Stimulated activated CD8-positive, alpha-beta memory T cell treated with anti-CD3 and anti-CD28 coated beads, Interleukin-4, amount 100 ng/mL, for 48 hours (primary cell): ENCODE results near the gene DOCK11.

ENCODE experiments used
- DNase-seq: peaks from one replicate; pipeline ENCODE4 v3.0.0-alpha.2; 2020

DOCK11 gene

DNA sequence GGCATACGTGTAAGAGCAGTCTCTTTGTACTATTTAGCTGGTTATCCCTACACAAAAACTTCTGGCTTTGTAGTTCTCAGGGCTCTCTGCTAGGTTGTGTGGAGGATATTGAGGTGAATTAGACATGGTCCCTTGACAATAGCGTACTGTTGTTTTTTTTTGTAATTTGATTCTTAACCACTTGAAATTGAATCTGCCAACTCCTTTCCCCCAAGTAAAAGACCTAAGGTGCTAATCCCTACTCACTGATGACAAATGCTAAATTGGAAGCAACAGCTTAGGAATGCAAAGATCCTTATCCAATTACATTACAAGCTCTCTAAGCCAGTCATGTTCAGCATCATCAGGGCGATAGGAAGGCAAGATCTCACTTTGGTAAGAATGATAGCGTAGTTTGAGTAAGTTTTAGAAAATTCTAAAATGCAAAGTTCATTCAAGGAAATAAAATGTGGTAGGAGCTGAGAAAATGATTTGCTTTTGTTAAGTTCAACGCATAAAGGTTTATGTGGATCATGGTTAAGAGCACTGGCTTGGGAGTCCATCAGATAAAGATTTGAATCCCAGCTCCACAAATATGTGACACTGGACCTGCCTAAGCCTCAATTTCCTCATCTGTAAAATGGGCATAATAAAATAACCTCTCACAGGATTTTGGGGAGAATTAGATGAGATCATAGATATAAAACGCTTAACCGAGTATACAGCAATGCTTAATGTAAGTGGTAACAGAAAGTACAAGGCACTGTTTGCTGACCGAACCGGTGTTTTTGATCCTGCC lies 39.3 kb downstream of the DOCK11 start:
- no peak for DNase-seq

DNA sequence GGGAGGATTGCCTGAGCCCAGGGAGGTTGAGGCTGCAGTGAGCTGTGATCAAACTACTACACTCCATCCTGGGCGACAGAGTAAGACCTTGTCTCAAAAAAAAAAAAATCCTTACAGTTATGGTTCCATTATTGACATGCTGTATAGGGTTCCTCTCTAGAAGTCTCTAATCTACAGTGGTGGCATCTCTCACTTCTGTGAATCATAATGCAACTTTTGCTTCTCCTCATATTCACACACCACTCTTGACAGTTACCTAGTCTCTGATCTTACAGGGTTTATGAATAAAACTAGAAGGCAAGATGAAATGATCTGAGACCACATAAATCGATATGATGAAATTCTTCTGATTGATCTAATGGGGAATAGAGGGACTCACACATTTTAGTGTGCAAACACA lies 40.6 kb downstream of the DOCK11 start:
- no peak for DNase-seq

DNA sequence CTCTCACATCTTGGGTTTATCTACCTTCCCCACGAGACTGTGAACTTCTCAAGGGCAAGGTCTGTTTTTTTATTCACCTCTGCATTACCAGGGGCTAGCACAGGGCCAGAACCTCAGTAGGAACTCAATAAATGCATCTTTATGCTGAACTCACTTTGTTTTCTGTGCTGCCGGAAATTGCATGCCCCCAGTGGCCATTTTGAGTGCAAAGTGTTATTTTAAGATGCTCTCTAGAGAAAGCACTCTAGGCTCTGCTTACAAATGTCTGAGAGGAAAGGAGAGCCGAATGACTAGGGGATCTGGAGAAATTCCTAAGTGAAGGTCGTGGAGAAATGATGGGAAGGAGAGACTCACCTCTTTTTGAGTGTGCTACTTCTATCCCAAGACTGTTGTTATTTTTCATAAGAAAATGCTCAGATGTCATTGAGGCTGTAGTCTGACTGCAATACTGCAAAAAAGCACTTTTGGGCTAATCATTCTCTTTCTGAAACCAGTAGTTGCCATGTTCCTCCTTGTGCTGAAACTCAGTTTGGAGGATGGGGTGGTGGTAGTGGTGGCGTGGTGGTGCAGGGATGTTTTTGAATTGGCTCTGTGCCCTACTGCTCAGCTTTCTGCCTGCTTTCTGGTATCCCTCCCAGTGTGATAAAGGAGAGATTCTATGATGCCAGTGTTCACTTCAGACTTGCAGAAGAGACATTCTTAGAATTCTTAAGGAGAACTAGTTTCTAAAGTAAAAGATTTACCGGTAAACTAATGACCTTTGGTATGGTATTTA lies 41.3 kb downstream of the DOCK11 start:
- peak; percentile 33 for DNase-seq

DNA sequence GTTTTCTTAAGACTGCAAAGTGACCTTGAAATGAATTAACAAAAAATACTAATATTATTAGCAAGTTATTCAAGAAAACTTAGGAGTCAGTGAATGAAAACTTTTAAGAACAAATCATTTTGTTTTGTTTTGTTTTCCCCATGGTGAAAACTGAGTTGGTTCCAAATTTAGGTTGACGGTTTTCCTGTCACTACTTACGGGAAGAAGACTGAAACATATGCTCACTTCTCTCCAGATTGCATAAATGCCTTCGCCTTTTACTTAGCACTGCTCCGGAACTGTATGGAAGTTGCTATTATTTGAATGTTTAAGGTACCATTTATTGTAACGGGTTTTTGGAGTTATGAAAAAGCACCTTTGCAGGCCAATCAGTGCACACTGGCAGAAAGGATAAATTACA lies 42.8 kb downstream of the DOCK11 start:
- no peak for DNase-seq

DNA sequence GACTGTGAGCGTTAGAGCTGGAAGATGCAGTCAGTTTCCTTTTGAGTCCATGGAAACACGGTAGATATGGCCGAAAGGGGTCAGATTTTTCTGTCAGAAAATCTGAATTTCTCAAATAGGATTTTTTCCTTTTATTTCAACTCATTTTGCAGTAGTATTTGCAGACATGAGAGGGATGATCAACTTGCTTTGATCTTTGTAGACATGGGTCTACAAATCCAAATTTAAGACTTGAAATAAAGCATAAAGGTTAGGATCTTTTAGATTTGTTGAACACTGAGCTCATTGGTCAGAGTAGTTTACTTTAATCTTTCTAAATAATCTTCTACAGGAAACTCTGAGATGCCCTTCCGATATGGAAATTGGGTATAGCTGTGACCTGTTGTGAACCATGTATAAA lies 44.7 kb downstream of the DOCK11 start:
- DNase-seq = no peak

DNA sequence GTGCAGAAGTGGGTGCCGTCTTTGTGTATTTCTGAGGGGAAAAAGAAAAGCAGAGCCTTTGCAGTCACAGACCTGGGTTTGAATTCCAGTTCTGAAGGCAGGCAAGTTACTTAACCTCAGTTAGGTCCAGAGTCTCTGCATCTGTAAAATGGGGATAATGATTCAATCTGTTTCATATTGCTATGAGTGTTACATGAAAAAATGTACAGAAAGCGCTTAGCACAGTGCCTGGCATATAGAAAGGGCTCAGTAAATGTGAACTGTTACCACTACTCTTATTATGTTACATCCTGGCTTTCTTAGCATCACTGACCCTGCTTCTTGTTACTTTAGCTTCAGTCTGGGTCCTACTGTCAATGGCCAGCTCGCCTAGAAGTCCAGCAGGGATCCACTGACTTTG lies 45.9 kb downstream of the DOCK11 start:
- DNase-seq = no peak

DNA sequence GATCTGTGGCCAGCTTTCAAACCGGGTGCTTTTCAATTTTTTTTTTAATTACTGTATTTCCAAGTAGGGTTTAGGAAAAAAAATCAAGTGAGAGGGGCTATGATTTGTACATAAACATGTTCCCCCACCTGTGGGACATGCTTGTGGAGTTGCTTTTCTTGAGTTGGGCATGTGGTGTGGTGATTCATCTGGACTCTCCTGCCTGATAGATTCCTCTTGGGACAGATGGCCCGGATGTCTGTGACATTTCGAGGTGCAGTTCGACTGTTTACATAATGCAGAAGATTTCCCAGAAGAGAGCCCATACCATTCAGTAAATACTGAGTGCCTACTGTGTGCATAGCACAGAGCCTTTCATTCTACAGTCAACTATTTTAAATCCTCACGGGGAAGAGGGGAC lies 49.9 kb downstream of the DOCK11 start:
- DNase-seq = no peak

DNA sequence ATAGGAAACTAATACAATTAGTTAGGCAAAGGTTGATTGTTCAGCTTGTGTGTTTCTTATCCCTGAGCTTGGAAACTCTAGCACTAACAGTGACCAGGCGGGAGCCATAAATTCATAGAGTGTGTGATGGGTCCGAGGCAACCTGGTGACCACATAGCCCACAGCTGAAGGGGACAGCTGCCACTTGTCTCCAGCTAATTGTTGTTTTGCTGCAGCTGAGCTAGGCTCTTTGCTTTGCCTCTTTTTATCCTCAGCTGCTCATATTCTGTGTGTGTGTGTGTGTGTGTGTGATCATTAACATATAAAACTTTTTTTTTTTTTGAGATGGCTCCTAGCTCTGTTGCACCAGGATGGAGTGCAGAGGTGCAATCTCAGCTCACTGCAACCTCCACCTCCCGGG lies 53.2 kb downstream of the DOCK11 start:
- DNase-seq = no peak

DNA sequence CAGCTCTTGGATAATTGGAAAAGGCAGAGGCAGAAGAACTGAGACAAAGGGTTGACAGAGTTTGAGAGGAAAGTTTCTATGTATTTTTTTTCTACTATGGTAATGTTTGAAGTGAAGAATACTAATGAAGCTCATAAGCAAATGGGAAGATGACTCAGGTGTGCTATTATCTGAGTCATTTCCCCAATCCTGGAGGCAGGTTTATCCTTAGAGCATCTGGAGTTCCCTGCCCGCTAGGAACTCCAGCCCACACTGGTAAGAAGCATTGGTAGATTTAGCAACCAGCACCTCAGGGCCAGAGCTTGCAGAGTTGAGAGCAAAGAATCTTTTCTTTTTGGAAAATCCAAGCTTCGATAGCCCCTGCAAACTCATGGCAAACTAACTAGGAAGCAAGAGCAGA lies 55.2 kb downstream of the DOCK11 start:
- no peak for DNase-seq

DNA sequence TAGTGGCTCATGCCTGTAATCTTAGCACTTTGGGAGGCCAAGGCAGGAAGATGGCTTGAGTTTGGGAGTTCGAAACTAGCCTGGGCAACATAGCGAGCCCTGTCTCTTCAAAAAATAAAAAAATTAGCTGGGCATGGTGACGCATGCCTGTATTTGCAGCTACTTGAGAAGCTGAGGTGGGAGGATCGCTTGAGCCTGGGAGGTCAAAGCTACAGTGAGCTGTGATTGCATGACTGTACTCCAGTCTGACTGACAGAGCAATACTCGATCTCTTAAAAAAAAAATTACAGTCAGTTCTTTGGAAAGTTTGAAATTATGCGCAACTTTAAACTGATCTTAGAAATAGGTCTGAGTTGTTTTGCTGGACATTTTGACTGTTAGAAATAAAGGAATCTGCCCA lies 55.8 kb downstream of the DOCK11 start:
- no peak for DNase-seq

DNA sequence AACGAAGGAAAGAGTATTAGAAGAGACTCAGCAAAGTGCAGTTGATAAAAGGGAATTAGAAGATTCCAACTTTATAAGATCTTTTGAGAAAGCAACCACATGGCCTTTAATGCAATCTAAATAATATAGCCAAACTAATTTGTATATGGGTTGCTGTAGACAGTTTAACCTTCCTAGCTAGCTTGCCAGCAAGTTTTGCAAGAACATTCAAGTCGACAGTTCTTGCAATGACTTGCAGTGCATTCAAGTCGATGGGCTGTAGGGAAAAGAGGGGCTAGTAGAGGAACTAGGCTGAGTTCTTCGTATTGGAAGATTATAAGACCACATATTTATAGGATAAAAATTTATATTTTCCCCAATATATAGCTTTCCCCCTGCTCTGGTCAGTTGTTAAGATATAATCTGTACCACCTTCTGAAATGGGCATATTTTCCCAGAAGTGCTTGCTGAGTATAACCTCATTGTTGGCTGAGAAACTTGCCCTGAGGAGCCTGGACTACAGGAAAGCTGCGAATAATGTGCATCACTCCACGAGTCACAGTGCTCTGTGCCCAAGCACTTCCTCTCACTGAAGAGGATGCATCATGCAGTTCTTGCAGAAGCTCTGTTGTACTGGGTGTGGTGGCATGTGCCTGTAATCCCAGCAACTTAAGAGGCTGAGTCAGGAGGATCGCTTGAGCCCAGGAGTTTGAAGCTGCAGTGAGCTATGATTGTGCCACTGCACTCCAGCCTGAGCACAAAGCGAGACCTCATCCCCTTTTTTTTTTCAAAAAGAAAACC lies 56.7 kb downstream of the DOCK11 start:
- DNase-seq = no peak

DNA sequence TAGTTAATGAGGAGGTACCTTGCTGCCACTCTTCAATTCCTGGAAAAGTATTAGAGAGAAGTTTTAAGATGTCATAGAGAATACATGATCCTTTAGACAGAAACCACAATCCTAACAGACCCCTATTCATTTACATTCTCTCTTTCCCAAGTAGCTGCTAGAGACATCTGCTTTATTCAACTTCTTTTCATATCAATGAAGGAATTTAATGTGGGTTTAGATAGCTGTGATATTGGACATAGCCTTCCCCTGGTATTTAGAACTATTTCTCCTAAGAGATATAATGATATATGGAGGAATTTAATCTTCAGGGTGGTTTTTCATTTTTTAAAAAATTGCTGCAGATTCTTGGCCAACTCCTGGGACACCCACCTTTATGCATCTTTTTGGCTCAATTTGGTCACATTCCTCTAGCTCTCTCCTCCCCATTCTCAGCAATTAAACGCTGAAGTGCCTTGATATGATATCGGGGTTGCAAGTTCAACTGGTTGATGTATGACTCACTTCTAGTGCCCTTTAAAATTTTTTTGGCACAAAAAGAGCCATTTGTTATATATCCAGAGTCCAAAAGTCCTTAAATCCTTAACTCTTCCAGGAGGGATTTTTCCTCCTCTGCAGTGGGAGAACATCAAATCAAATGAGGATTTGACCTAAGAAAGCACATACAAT lies 57.6 kb downstream of the DOCK11 start:
- DNase-seq = no peak

DNA sequence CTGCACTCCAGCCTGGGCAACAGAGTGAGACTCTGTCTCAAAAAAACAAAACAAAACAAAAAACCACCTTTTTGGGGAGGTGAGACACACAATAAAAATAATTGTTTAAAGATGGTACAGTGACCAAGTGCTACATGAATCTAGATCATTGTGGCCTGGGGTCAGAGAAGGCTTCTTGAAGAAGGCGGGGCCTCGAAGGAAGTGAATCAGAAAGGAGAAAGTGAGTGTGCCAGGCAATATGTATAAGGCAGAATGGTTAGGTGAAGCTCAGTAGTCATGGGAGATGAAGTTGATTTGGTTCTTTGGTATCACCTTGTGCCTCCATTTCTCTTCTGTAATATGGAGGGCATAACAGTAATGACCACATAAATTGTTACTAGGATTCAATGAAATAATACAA lies 58.9 kb downstream of the DOCK11 start:
- DNase-seq = peak; percentile 27

DNA sequence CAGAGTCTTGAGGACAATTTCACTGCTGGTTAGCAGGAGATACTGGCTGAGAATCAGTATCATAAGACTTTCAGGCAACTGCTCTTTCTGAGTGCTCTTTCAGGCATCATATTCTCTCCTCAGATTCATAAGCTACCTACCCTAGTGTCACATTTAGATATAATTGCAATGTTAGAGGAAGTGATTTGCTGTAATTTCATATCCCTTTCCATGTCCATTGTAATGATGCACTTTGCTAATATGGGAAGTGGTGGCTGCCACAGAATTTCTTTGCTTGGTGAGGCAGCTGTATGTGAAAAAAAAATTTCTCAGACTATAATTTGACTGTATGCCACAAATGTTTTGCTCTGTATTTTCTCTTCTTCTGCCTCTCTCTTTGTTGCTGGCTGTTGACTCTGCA lies 63.3 kb downstream of the DOCK11 start:
- no peak for DNase-seq

DNA sequence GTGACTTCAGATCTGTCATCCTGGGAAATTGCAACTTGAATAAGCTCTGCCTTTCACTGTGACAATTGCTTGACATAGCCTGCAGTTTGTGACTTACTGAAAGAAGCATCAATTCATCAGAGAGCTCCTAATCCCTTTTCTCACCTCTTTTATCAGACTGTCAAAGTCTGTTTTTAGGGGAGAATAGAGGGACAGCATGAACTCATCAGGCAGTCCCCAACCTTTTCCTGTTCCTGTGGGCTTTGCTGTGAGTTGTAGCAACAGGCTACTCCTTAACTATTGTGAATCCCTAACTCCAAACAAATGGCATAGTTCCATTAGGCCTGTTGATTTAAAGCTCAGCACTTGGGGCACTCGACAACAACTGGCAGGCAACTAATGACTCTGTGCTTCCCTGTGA lies 64.9 kb downstream of the DOCK11 start:
- no peak for DNase-seq

DNA sequence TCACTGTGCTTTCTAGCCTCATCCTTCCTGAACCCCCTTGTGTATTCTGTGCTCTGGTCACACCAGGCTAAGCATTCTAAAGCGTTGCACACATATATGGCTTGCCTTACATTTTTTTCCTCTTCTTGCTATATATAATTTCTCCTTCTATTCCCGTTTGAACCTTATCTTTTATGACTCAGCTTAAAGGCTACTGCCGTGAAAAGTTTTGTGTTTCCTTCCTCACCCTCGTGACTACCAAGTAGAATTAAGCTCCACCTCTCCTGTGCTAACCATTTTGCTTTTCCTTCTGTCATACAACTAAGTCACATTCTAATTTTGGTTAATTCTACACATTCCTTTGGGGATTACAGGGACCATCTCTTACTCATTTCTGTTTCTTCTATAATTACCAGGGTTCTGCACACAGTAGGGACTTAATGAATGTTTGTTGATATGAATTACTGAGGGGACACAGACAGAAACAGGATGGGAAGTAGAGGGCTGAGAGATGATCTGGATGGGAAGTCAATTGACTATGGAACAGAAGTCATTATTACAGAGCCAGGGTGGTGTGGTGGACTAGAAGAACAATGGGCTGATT lies 67.1 kb downstream of the DOCK11 start:
- DNase-seq = no peak

DNA sequence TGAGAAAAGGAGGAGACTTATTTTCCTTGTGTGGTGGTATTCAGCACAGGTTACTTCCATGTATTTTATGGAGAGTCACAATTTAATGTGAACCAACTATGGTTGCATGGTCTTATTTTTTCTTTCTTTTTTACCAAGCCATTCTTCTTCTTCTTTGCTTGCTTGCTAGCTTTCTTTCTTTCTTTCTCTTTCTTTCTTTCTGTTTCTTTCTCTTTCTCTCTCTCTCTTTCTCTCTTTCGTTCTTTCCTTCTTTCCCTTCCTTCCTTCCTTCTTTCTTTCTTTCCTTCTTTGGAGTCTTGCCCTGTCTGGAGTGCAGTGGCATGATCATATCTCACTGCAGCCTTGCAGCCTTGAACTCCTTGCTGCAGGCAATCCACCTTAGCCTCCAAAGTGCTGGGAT lies 68.9 kb downstream of the DOCK11 start:
- no peak for DNase-seq

DNA sequence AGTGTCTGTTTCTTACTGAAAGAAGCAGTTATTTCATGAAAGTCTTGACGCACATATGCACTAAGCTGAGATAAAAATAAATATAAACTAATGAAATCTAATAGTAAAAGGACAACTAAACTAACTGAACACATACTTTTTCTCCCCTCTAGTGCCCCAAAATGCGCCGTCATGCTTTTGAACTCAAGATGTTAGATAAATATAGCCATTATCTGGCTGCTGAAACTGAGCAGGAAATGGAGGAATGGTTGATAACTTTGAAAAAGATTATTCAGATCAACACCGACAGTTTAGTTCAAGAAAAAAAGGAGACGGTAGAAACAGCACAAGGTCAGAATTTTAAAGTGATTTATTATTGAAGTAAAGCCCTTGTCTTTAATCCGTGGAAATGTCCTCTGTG lies 70.2 kb downstream of the DOCK11 start:
- DNase-seq = no peak

DNA sequence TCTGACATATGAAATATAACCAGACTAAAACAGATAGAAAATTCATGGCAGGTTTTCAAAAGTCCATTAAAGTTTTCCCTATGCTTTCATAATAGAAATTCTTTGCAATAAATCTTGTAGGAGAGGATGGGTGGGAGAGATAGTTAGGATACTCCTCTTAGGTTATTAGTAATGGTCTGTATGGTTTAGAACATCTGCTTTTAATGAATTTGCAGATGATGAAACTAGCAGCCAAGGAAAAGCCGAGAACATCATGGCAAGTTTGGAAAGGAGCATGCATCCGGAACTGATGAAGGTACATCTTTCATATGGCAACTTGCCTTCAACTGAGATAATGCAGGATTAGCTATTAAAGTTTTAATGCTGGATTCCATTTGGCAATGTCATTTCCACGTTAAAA lies 70.7 kb downstream of the DOCK11 start:
- no peak for DNase-seq

DNA sequence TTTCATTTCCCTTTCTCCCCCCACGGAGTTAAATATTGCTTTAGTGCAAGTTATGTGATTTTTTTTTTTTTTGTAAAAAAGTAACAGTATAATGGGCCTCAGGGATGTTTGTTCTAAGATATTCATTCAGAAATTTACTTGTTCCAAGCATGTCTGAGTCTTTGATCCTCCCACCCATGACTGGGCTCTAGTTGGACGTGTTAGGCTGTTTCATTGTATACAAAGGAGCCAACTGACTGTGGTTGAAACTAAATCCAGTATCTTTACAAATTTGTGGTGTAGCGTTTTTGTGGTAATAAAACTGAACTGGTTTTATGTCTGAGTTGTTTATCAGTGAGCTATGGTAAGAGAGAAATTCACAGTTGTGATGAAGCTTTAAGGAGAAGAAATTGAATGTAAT lies 74.1 kb downstream of the DOCK11 start:
- DNase-seq = no peak

DNA sequence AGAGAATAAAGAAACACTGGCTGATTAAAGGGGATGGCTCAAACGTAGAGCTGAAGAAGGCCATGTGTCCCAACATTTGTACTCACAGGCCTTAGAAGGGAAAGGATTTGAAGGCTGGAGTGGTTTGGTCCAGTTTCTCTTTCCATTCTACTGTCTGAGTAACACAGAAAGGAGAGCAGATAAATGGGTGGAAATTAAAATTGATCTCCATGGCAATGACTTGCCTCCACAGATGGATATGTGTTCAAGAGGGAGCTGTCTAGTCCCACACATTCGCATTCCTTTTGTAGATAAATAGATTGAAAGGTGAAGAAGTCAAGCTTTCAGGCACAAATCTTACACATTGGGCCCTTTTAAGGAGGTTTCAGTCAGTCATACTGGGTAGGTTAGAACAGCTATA lies 74.6 kb downstream of the DOCK11 start:
- no peak for DNase-seq

DNA sequence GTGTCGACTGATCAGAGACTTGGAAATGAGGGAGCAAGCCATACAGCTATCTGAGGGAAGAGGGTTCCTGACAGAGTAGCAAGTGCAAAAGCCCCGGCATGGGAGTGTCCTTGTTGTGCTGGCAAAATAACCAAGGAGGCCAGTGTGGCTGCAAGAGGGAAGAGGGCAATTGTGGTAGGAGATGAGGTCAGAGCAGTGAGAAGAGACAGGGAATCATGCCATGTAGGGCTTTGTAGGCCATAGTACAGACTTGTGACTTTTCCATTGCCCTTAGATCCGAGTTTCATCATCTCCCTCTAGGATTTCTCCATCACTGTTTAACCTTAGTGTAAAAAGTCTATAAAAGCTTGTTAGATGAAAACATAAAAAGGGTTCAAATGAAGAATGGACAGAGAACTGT lies 76.2 kb downstream of the DOCK11 start:
- no peak for DNase-seq

DNA sequence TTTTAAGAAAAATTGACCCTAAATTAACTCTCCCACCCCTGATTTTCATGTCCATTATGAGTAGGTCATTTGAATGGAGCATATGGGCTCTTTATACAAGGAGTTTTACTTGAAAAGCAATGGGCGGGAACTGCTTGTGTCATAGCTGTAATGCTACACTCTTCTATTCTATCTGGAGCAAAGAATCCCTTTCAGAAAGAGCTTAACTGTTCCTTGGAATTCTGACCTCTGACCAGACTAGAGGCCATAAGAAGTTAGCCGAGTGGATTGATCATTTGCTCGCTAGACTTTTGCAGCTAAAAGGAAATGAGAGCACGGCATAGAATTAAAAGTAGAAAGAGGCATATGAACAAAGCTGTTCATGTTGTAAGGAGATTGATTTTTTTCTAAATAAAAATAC lies 79.1 kb downstream of the DOCK11 start:
- DNase-seq = no peak
